Endothelial cell of umbilical vein (primary cell): ENCODE results near the gene RELCH.

ENCODE experiments used
- CTCF ChIP-seq, 2 donors: IDR thresholded peaks; 1 replicate in 1 of 2; 2 replicates in 1 of 2; pipeline ENCODE4 v1.5.1; 2011; ENCODE audit warnings: low read length in 2 of 2, mild to moderate bottlenecking in 2 of 2, moderate library complexity in 2 of 2, control low read depth in 1 of 2, inconsistent platforms in 1 of 2, low read depth in 1 of 2; ENCODE audit not compliant: insufficient read depth in 1 of 2; ENCODE audit errors: extremely low read depth in 1 of 2
- EZH2 ChIP-seq: IDR thresholded peaks from 2 replicates; pipeline ENCODE4 v1.6.1; 2012; ENCODE audit warnings: borderline replicate concordance, low read depth, mild to moderate bottlenecking, moderate library complexity, low read length, inconsistent platforms; ENCODE audit not compliant: severe bottlenecking
- POLR2A ChIP-seq: IDR thresholded peaks from 2 replicates; pipeline ENCODE4 v1.6.1; 2012; ENCODE audit warnings: low read depth, mild to moderate bottlenecking, control low read depth, low read length

- TF ChIP-seq CTCF (IDR thresholded peaks at IDR 0.05; ENCODE audit: extremely low read depth in 1 of 2, insufficient read depth in 1 of 2, low read depth in 1 of 2, low read length in 2 of 2) (peak; percentile 12 to 42), POLR2A (no peak), EZH2 (peak; percentile 20)
Observed at GRCh38 chr18:62324917-62325805, 138.1 kb downstream of the RELCH start, which contains the start of gene TNFRSF11A.
